Endodermal cell (in vitro differentiated cells): ENCODE data around the gene TEX13D. TPM values are rescaled to one million over a fixed set of nuclear protein-coding genes. Genes with fewer than 3 reads are reported as not detected.

ENCODE experiments used
- DNase-seq: peaks from one replicate; pipeline ENCODE4 v3.0.0-alpha.2; 2017
- H3K27ac ChIP-seq: 2 replicates; pipeline ENCODE4 v1.5.1; 2013; ENCODE audit warnings: mild to moderate bottlenecking, low read depth, low read length, moderate library complexity
- H3K27me3 ChIP-seq: 2 replicates; pipeline ENCODE4 v1.6.1; 2013; ENCODE audit warnings: mild to moderate bottlenecking, low read length, moderate library complexity; ENCODE audit not compliant: insufficient read depth, control insufficient read depth, poor library complexity, severe bottlenecking
- H3K36me3 ChIP-seq: 2 replicates; pipeline ENCODE4 v1.7.0; 2013; ENCODE audit warnings: mild to moderate bottlenecking, low read length, moderate library complexity; ENCODE audit not compliant: control insufficient read depth, insufficient read depth
- H3K4me1 ChIP-seq: one replicate; pipeline ENCODE4 v1.7.0; 2013; ENCODE audit warnings: low read length; ENCODE audit not compliant: control insufficient read depth, insufficient read depth
- H3K4me3 ChIP-seq: 2 replicates; pipeline ENCODE4 v1.5.1; 2013; ENCODE audit warnings: mild to moderate bottlenecking, low read length, moderate library complexity
- H3K9ac ChIP-seq: 2 replicates; pipeline ENCODE4 v1.6.1; 2013; ENCODE audit warnings: mild to moderate bottlenecking, low read length, moderate library complexity; ENCODE audit not compliant: poor library complexity, severe bottlenecking; ENCODE audit errors: extremely low read depth
- H3K9me3 ChIP-seq: 2 replicates; pipeline ENCODE4 v1.6.1; 2013; ENCODE audit warnings: mild to moderate bottlenecking, low read length, moderate library complexity; ENCODE audit not compliant: control insufficient read depth
- H3K27ac Mint-ChIP-seq: 2 replicates; pipeline ENCODE4 v1.8.0; 2020; ENCODE audit warnings: mixed read lengths
- H3K27me3 Mint-ChIP-seq: 2 replicates; pipeline ENCODE4 v1.8.0; 2021; ENCODE audit warnings: mild to moderate bottlenecking, mixed read lengths; ENCODE audit not compliant: insufficient read depth
- H3K36me3 Mint-ChIP-seq: 2 replicates; pipeline ENCODE4 v1.8.0; 2020; ENCODE audit warnings: low read depth, mixed read lengths
- H3K4me1 Mint-ChIP-seq: 2 replicates; pipeline ENCODE4 v1.8.0; 2020; ENCODE audit warnings: mixed read lengths
- H3K4me3 Mint-ChIP-seq: 2 replicates; pipeline ENCODE4 v1.8.0; 2020; ENCODE audit warnings: mild to moderate bottlenecking, moderate library complexity, mixed read lengths
- H3K9me3 Mint-ChIP-seq: 2 replicates; pipeline ENCODE4 v1.8.0; 2020; ENCODE audit warnings: mild to moderate bottlenecking, mixed read lengths
- WGBS, 2 experiments: methylation state at CpG; one replicate each; pipeline versions ENCODE4 v1.1.5 to v1.1.7; 2013; ENCODE audit warnings: missing lambda C conversion rate in 2 of 2, mixed read lengths in 1 of 2; ENCODE audit not compliant: insufficient coverage in 1 of 2, insufficient read length in 1 of 2; 5-methylcytosine and 5-hydroxymethylcytosine counted together
- total RNA-seq, 2 donors: library from RNA; stranded (reverse); fragmentation: NEBNext Ultra II Directional in 1 of 2; extraction: Animal tissue kit (Norgen Biotek cat#: 25700) in 1 of 2; gene quantifications; 2 replicates in 1 of 2; 3 replicates in 1 of 2; pipeline ENCODE4 v1.2.1, GENCODE V29; 2021
- TF ChIP-seq, protein P1 (sequence below): fragments of 200-600 bp; sonication (generic); conservative IDR thresholded peaks from 2 replicates; pipeline ENCODE4 v1.5.0; 2021; ENCODE audit warnings: antibody characterized with exemption, mild to moderate bottlenecking

Gene TEX13D
- total RNA-seq, 2 donors from 2014 or later, result not detected

DNA sequence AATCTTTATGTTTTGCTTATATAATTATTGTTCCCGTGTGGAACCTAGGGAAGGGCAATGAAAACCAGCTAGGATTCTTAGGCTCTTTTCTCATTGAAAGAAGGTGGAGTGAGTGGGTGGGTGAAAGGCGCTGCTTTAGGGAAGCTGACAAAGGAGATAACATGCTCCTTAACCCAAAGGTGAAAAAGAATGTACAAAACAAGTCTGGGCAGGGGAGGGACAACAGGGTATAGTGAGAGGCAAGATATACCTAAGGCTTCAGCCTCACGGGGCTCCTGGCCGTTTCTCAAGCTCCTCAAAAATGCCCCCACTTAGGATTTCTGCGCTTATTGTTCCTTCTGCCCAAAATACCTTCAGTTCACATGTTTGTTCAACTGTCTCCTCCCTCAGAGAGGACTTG is 15.7 kb downstream of the TEX13D start:
- Mint-ChIP-seq H3K9me3 (no peaks in the 10 kb centered on the region), H3K36me3 (no peaks in the 10 kb centered on the region), H3K27me3 (no peaks in the 10 kb centered on the region), H3K27ac (no peak overlapping the region), H3K4me3 (no peak overlapping the region), H3K4me1 (peaks cover 8% of the 10 kb centered on the region)
- H3K4me3 ChIP-seq, result no peak overlapping the region
- H3K9ac ChIP-seq, result no peak overlapping the region
- H3K4me1 ChIP-seq, result no peaks in the 10 kb centered on the region
- TF ChIP-seq, protein P1, sequence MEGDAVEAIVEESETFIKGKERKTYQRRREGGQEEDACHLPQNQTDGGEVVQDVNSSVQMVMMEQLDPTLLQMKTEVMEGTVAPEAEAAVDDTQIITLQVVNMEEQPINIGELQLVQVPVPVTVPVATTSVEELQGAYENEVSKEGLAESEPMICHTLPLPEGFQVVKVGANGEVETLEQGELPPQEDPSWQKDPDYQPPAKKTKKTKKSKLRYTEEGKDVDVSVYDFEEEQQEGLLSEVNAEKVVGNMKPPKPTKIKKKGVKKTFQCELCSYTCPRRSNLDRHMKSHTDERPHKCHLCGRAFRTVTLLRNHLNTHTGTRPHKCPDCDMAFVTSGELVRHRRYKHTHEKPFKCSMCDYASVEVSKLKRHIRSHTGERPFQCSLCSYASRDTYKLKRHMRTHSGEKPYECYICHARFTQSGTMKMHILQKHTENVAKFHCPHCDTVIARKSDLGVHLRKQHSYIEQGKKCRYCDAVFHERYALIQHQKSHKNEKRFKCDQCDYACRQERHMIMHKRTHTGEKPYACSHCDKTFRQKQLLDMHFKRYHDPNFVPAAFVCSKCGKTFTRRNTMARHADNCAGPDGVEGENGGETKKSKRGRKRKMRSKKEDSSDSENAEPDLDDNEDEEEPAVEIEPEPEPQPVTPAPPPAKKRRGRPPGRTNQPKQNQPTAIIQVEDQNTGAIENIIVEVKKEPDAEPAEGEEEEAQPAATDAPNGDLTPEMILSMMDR, result no peak
- H3K36me3 ChIP-seq, result no peaks in the 10 kb centered on the region
- no peak for DNase-seq
- no peak overlapping the region for H3K27ac ChIP-seq
- no peaks in the 10 kb centered on the region for H3K9me3 ChIP-seq
- WGBS, 2 experiments, result 82 to 100% methylated on average over 2 to 5 of the region's 5 CpGs
- no peaks in the 10 kb centered on the region for H3K27me3 ChIP-seq

- TF ChIP-seq, protein P1, result no peak
- Histone ChIP-seq H3K4me1 (no peaks in the 10 kb centered on the region), H3K27ac (no peak overlapping the region), H3K36me3 (no peaks in the 10 kb centered on the region), H3K9me3 (no peaks in the 10 kb centered on the region), H3K27me3 (no peaks in the 10 kb centered on the region), H3K9ac (no peak overlapping the region), H3K4me3 (no peak overlapping the region)
- Mint-ChIP-seq H3K27me3 (no peaks in the 10 kb centered on the region), H3K4me3 (no peak overlapping the region), H3K4me1 (peaks cover 6% of the 10 kb centered on the region), H3K27ac (no peak overlapping the region), H3K36me3 (no peaks in the 10 kb centered on the region), H3K9me3 (no peaks in the 10 kb centered on the region)
- no peak for DNase-seq
- 95% methylated on average over 5 of the region's 6 CpGs; no CpG with 5 or more reads in 1 of the 2 experiments for WGBS, 2 experiments
These were observed 16.5 kb downstream of the TEX13D start for GRCh38 chrX:124348885-124349453.

- peaks cover 4% of the 10 kb centered on the region for H3K4me1 Mint-ChIP-seq
- Histone ChIP-seq H3K27ac (no peak overlapping the region), H3K4me1 (no peaks in the 10 kb centered on the region), H3K36me3 (no peaks in the 10 kb centered on the region), H3K4me3 (no peak overlapping the region), H3K27me3 (no peaks in the 10 kb centered on the region), H3K9ac (no peak overlapping the region), H3K9me3 (no peaks in the 10 kb centered on the region)
- H3K4me3 Mint-ChIP-seq, result no peak overlapping the region
- TF ChIP-seq, protein P1, result no peak
- H3K9me3 Mint-ChIP-seq, result no peaks in the 10 kb centered on the region
- no peak for DNase-seq
- WGBS, 2 experiments, result 89% methylated on average over 1 of the region's 2 CpGs; no CpG with 5 or more reads in 1 of the 2 experiments
- no peaks in the 10 kb centered on the region for H3K36me3 Mint-ChIP-seq
- H3K27ac Mint-ChIP-seq, result no peak overlapping the region
- H3K27me3 Mint-ChIP-seq, result no peaks in the 10 kb centered on the region
These were observed 22.2 kb downstream of the TEX13D start for GRCh38 chrX:124354648-124355047.
